DMS53 treated with DMSO at 0.1 percent for 48 hours (cell line): ENCODE data around the gene ZNF592.
A peak's percentile ranks its signal among the peaks of the same experiment; 100 is the strongest.
"Not testable (repeated sequence)": the region's sequence is repeated elsewhere in the genome, so short reads cannot be mapped to it uniquely, and the experiment has no call there.

ENCODE experiments used
- DNase-seq: peaks from one replicate; lab custom pipeline; 2025; ENCODE audit not compliant: unreplicated experiment; lab: John Stamatoyannopoulos, UW

ZNF592 gene

GRCh38 chr15:84741121-84741520, 7.3 kb upstream of the ZNF592 start:
- no peak for DNase-seq

GRCh38 chr15:84747416-84748273, 747 bp upstream of the ZNF592 start:
- peak; percentile 53 for DNase-seq

GRCh38 chr15:84749111-84749991, 959 bp downstream of the ZNF592 start:
- no peak for DNase-seq

- no peak for DNase-seq
Observed at GRCh38 chr15:84750583-84751092, 2.2 kb downstream of the ZNF592 start.

- not testable (repeated sequence) for DNase-seq
Observed at GRCh38 chr15:84751721-84752120, 3.3 kb downstream of the ZNF592 start.

- DNase-seq: no peak
Observed at GRCh38 chr15:84752195-84752594, 3.8 kb downstream of the ZNF592 start.

GRCh38 chr15:84752700-84753099, 4.3 kb downstream of the ZNF592 start:
- peak; percentile 22 for DNase-seq

- DNase-seq: not testable (repeated sequence)
Observed at GRCh38 chr15:84754889-84755288, 6.5 kb downstream of the ZNF592 start.

- DNase-seq: no peak
Observed at GRCh38 chr15:84755736-84756527, 7.5 kb downstream of the ZNF592 start.

- no peak for DNase-seq
Observed at GRCh38 chr15:84759018-84759417, 10.6 kb downstream of the ZNF592 start.

GRCh38 chr15:84760219-84760618, 11.8 kb downstream of the ZNF592 start:
- no peak for DNase-seq

GRCh38 chr15:84761607-84762131, 13.3 kb downstream of the ZNF592 start:
- DNase-seq: no peak

GRCh38 chr15:84762840-84763572, 14.6 kb downstream of the ZNF592 start:
- DNase-seq: no peak

- DNase-seq: no peak
Observed at GRCh38 chr15:84764585-84764984, 16.2 kb downstream of the ZNF592 start.

- DNase-seq: no peak
Observed at GRCh38 chr15:84764989-84765388, 16.6 kb downstream of the ZNF592 start.

- no peak for DNase-seq
Observed at GRCh38 chr15:84765675-84766074, 17.3 kb downstream of the ZNF592 start.

- no peak for DNase-seq
Observed at GRCh38 chr15:84766461-84767035, 18.2 kb downstream of the ZNF592 start.

- DNase-seq: no peak
Observed at GRCh38 chr15:84772031-84772430, 23.6 kb downstream of the ZNF592 start.

GRCh38 chr15:84772467-84772866, 24.1 kb downstream of the ZNF592 start:
- DNase-seq: no peak

- DNase-seq: no peak
Observed at GRCh38 chr15:84773716-84774115, 25.3 kb downstream of the ZNF592 start.
